Measurements from ENCODE around the gene RSPH3. TPM values are rescaled to one million over a fixed set of nuclear protein-coding genes. Genes with fewer than 3 reads are reported as not detected.

Gene RSPH3
- total RNA-seq, 1 experiment from 2014 or later, result 9.6 TPM

DNA sequence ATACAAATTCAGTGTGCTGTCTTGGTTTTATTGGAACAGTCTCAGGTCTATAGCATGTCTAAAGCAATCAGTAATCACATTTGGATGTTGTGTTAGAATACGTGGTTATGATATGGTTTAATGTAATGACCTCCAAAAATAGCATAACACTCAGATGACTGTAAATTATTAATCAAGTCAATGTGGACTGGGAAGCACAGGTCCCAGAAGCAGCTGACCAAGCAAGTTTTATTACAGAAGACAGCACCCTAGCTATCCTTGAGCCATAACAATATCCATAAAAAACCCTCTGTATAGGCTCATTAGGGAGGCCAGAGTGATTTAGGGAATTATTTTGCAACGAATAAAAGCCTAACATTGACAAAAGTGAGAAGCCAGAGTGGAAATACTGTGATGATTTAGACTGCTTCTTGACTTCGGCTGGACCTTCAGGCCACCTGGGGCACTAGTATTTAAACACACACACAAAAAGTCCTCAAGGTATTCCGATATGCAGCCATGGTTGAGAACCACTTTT lies 66.9 kb downstream of the RSPH3 start:
- no peak for DNase-seq (ENCODE audit: low read depth)

DNA sequence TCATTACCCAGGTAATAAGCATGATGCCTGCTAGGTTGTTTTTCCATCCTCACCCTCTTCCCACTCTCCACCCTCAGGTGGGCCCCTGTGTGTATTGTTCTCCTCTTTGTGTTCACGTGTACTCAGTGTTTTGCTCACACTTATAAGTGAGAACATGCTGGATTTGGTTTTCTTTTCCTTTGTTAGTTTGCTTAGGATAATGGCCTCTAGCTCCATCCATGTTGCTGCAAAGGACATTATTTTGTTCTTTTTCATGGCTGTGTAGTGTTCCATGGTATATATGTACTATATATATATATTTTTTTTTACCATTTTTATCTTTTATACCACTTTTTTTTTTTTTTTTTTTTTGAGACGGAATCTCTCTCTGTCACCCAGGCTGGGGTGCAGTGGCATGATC lies 71.9 kb downstream of the RSPH3 start:
- DNase-seq (ENCODE audit: low read depth), result no peak

DNA sequence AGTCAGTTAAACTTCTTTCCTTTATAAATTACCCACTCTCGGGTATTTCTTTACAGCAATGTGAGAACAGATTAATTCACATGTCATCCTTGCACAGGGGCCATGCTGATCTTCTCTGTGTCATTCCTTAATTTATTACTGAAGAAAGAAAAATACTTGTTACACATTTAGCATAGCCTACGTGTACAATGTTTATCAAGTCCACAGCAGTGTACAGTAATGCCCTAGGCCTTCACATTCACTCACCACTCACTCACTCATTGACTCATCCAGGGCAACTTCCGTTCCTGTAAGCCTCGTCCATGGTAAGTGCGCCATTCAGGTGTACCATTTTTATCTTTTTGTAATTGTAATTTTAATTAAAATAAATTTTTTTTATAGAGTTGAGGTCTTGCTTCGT lies 73.6 kb downstream of the RSPH3 start:
- DNase-seq (ENCODE audit: low read depth), result peak; percentile 92

DNA sequence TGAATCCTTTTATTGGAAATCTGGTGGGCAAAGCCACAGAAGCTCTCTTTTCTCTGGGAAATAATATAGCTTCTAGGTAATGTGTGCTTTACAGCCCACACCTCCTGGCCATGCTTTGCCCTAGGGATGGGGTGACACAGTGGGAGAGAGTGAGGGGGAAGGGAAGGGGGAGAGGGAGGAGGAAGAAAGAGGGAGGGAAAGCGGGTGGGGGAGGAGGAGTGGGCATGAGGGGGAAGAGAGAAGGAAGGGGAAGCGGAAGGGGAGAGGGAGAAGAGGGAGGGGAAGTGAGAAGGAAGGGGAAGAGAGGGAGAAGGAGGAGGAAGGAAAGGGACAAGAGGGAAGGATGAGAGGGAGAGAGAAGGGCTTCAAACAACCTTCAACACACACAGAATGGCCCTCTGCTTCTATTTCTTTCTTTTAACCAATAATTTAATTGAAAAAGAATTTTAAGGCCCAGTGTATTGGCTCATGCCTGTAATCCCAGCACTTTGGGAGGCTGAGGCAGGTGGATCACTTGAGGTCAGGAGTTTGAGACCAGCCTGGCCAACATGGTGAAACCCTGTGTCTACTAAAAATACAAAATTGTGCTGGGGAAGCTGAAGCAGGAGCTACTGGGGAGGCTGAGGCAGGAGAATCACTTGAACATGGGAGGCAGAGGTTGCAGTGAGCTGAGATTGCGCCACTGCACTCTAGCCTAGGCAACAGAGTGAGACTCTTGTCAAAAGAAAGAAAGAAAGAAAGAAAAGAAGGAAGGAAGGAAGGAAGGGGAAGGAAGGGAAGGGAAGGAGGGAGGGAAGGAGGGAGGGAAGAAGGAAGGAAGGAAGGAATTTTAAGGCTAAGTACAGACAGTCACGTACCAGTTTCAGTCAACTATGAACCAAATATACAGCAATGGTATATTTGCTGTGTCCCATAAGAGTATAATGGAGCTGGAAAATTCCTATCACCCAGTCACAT lies 75.2 kb downstream of the RSPH3 start:
- DNase-seq (ENCODE audit: low read depth), result no peak

DNA sequence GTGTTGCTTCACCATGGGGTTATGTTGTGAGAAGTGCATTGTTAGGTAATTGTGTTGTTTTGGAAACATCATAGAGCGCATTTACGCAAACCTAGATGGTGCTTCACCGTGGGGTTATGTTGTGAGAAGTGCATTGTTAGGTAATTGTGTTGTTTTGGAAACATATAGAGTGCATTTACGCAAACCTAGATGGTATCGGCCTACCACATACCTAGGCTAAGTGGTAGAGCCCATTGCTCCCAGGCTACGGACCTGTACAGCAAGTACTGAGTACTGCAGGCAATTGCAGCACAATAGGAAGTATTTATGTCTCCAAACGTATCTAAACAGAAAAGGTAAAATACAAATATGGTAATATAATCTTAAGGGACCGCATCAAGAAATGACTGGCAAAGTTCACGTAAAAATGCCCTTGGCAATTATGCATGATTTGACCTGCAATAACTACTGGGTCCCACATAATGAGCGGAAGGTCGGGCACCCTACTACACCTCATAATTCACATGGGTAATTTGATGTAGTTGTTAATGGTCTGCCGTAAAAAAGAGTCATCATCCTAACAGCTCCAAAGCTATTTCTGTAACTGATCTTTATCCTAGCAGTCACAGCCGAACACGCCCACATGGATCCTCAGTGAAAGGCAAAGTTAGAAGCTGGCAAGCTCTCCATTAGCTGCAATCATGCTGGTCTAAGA lies 76.0 kb downstream of the RSPH3 start:
- DNase-seq (ENCODE audit: low read depth), result peak; percentile 20

Other genes starting within 250 kb of the RSPH3 start
- 139 and 224 TPM in 2 replicates for gene EZR, start 180.8 kb downstream of the RSPH3 start, total RNA-seq (2014; rRNA removed; shearing (Covaris generic))
- 0.02 TPM in 1 of 2 replicates, not detected in the other for gene TAGAP, start 44.8 kb upstream of the RSPH3 start, total RNA-seq (2014; rRNA removed; shearing (Covaris generic))
- not detected in 2 replicates for gene FNDC1, start 169.2 kb upstream of the RSPH3 start, total RNA-seq (2014; rRNA removed; shearing (Covaris generic))